Measurements from ENCODE around the gene METAP1.
"Not testable (repeated sequence)": the region's sequence is repeated elsewhere in the genome, so short reads cannot be mapped to it uniquely, and the experiment has no call there.

The METAP1 gene

DNA sequence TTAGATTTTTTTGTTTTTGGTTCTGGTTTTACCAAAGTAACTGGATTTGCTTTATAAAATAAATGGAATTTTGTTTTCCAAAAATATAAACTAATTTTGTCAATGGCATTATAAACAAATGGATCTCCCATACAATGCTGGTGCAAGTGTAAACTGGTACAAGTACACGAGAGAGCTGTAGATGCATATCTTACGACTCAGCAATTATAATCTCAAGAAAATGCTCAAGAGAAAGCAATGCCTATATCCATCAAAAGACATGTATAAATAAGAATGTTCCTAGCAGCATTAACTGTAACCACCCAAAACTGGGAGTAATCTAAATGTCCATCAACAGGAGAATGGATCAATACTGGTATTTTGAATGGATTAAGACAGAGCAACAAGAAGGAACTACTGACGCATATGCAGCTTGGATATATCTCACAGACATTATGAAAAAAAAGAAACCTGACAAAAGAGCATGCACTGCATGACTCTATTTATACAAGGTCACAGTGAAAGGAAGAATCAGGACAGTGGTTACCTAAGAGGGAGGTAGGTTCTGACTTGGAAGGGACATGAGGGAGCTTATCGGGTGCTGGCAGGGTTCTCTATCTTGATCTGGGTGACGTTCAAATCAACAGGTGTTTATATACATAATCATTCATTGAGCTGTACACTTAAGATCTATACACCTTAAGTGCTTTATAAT, 83.6 kb downstream of the METAP1 start:
- H3K27me3 ChIP-seq (ENCODE audit: insufficient read depth, poor library complexity, severe bottlenecking), result no peaks in the 10 kb centered on the region
- H3K4me3 ChIP-seq (replicated peaks; ENCODE audit: insufficient read depth, low read length), result no peak overlapping the region
- H3K27ac ChIP-seq (replicated peaks), result no peak overlapping the region
- TF ChIP-seq SPI1 (IDR thresholded peaks at IDR 0.05; ENCODE audit: borderline replicate concordance, low read depth) (no peak), GABPA (IDR thresholded peaks at IDR 0.05; ENCODE audit: low read depth) (no peak), POLR2AphosphoS5 (IDR thresholded peaks at IDR 0.05; ENCODE audit: low read depth) (no peak)
- TF ChIP-seq, protein P1, sequence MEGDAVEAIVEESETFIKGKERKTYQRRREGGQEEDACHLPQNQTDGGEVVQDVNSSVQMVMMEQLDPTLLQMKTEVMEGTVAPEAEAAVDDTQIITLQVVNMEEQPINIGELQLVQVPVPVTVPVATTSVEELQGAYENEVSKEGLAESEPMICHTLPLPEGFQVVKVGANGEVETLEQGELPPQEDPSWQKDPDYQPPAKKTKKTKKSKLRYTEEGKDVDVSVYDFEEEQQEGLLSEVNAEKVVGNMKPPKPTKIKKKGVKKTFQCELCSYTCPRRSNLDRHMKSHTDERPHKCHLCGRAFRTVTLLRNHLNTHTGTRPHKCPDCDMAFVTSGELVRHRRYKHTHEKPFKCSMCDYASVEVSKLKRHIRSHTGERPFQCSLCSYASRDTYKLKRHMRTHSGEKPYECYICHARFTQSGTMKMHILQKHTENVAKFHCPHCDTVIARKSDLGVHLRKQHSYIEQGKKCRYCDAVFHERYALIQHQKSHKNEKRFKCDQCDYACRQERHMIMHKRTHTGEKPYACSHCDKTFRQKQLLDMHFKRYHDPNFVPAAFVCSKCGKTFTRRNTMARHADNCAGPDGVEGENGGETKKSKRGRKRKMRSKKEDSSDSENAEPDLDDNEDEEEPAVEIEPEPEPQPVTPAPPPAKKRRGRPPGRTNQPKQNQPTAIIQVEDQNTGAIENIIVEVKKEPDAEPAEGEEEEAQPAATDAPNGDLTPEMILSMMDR (IDR thresholded peaks at IDR 0.05; ENCODE audit: insufficient read depth, low read length), result no peak
- TF ChIP-seq, protein P2, sequence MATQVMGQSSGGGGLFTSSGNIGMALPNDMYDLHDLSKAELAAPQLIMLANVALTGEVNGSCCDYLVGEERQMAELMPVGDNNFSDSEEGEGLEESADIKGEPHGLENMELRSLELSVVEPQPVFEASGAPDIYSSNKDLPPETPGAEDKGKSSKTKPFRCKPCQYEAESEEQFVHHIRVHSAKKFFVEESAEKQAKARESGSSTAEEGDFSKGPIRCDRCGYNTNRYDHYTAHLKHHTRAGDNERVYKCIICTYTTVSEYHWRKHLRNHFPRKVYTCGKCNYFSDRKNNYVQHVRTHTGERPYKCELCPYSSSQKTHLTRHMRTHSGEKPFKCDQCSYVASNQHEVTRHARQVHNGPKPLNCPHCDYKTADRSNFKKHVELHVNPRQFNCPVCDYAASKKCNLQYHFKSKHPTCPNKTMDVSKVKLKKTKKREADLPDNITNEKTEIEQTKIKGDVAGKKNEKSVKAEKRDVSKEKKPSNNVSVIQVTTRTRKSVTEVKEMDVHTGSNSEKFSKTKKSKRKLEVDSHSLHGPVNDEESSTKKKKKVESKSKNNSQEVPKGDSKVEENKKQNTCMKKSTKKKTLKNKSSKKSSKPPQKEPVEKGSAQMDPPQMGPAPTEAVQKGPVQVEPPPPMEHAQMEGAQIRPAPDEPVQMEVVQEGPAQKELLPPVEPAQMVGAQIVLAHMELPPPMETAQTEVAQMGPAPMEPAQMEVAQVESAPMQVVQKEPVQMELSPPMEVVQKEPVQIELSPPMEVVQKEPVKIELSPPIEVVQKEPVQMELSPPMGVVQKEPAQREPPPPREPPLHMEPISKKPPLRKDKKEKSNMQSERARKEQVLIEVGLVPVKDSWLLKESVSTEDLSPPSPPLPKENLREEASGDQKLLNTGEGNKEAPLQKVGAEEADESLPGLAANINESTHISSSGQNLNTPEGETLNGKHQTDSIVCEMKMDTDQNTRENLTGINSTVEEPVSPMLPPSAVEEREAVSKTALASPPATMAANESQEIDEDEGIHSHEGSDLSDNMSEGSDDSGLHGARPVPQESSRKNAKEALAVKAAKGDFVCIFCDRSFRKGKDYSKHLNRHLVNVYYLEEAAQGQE (IDR thresholded peaks at IDR 0.05; ENCODE audit: insufficient replicate concordance, low read depth), result no peak
- DNase-seq (ENCODE audit: low read depth in 1 of 2, low spot score in 1 of 2), result no peak

DNA sequence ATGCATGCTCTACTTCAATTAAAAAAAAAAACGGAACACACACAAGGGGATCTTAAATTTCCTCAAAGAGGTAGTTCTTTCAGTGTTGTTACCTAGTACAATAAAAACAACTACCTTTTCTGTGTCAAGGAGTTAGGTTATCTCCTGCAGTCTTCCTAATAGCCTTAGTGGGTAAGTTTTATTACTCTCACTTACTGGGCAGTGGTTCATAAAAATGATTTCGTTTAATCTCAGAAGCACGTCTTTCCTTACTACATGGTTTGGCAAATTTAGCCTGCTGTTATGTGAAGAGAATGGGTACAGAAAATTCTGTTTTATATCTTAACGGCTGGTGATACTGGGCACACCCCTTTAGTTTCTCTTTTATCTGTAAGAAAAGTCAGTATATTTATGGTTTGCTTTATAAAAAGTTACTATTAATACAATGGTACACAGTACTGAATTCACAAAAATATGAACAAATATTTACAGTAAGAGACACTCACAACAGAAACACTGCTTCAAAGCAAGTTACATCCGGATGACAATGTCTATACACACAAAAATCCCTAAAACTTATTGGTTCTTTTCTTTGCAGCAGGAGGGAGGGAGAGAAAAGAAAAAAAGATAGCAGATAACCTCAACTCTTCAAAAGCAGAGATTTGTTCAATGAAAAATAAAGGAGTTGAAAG, 84.2 kb downstream of the METAP1 start:
- H3K4me3 ChIP-seq (replicated peaks; ENCODE audit: insufficient read depth, low read length), result no peak overlapping the region
- H3K27ac ChIP-seq (replicated peaks), result no peak overlapping the region
- DNase-seq (ENCODE audit: low read depth in 1 of 2, low spot score in 1 of 2), result no peak
- no peak for TF ChIP-seq SPI1 (IDR thresholded peaks at IDR 0.05; ENCODE audit: borderline replicate concordance, low read depth)
- no peak for TF ChIP-seq POLR2AphosphoS5 (IDR thresholded peaks at IDR 0.05; ENCODE audit: low read depth)
- no peak for TF ChIP-seq GABPA (IDR thresholded peaks at IDR 0.05; ENCODE audit: low read depth)
- TF ChIP-seq, protein P1 (IDR thresholded peaks at IDR 0.05; ENCODE audit: insufficient read depth, low read length), result no peak
- TF ChIP-seq, protein P2 (IDR thresholded peaks at IDR 0.05; ENCODE audit: insufficient replicate concordance, low read depth), result no peak
- no peaks in the 10 kb centered on the region for H3K27me3 ChIP-seq (ENCODE audit: insufficient read depth, poor library complexity, severe bottlenecking)

DNA sequence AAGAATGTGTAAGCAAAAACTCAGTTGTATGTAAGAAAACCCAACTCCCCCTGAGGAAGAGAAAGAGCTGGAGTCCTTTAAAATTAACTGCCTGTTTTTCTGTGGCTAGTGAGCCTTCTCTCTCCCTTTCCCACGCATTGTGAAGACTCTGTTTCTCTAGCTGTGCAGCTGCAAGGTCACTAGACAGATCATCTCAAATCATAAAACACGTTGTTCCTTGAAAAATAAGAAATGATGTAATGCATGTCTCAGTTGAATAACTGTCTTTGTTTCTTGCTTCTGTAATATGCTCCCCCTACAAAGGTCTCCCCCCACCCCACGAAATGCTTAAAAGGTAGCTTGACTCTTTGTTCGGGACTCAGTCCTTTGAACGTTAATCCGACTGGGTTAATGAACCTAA, 85.3 kb downstream of the METAP1 start:
- H3K27ac ChIP-seq (replicated peaks); H3K27me3 ChIP-seq (ENCODE audit: insufficient read depth, poor library complexity, severe bottlenecking); H3K4me3 ChIP-seq (replicated peaks; ENCODE audit: insufficient read depth, low read length); DNase-seq (ENCODE audit: low read depth in 1 of 2, low spot score in 1 of 2): not testable (repeated sequence)

DNA sequence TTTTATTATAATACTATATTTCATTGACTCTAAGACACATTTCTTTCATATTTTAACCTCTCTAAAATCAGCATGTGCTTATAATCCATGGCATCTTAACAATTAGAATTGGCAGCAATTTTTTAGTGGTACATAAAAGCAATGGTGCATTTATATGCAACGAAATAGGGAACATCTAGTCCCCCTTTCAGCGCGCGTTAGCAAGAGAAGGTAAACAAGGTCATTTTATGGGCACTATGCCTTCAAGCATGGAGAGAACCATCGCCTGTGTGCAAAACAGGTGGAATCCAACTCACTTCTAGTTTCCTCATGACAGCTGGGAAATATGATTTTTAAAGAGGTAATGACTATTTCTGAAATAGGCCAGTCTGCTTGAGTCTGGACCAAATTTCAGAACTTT, 86.7 kb downstream of the METAP1 start:
- Histone ChIP-seq H3K27ac (replicated peaks) (no peak overlapping the region), H3K27me3 (ENCODE audit: insufficient read depth, poor library complexity, severe bottlenecking) (no peaks in the 10 kb centered on the region), H3K4me3 (replicated peaks; ENCODE audit: insufficient read depth, low read length) (no peak overlapping the region)
- no peak for TF ChIP-seq SPI1 (IDR thresholded peaks at IDR 0.05; ENCODE audit: borderline replicate concordance, low read depth)
- TF ChIP-seq, protein P1 (IDR thresholded peaks at IDR 0.05; ENCODE audit: insufficient read depth, low read length), result no peak
- no peak for TF ChIP-seq GABPA (IDR thresholded peaks at IDR 0.05; ENCODE audit: low read depth)
- DNase-seq (ENCODE audit: low read depth in 1 of 2, low spot score in 1 of 2), result no peak
